HG02798 (cell line): ENCODE measurements around the gene TRAF3.
A peak's percentile ranks its signal among the peaks of the same experiment; 100 is the strongest.

ENCODE experiments used
- ATAC-seq: cut with Tn5 transposase; IDR thresholded peaks from one replicate; pipeline ENCODE4 v1.9.1; 2021; ENCODE audit warnings: mild to moderate bottlenecking; ENCODE audit not compliant: unreplicated experiment, poor library complexity

Gene TRAF3

GRCh38 chr14:102944448-102945330 lies 167.4 kb downstream of the TRAF3 start:
- ATAC-seq = no peak

GRCh38 chr14:102945346-102946130 lies 168.3 kb downstream of the TRAF3 start:
- no peak for ATAC-seq

- ATAC-seq = no peak
Measured at GRCh38 chr14:102947321-102948103, 170.3 kb downstream of the TRAF3 start.

GRCh38 chr14:102948698-102949061 lies 171.4 kb downstream of the TRAF3 start:
- no peak for ATAC-seq

- ATAC-seq = peak; percentile 61
Measured at GRCh38 chr14:102949062-102949800, 172.0 kb downstream of the TRAF3 start.

GRCh38 chr14:102949801-102950451 lies 172.7 kb downstream of the TRAF3 start:
- ATAC-seq = no peak

GRCh38 chr14:102951034-102951433 lies 173.8 kb downstream of the TRAF3 start:
- ATAC-seq = no peak

- ATAC-seq = no peak
Measured at GRCh38 chr14:102951799-102952198, 174.6 kb downstream of the TRAF3 start.

GRCh38 chr14:102952276-102952675 lies 175.0 kb downstream of the TRAF3 start:
- ATAC-seq = no peak

GRCh38 chr14:102953100-102953499 lies 175.9 kb downstream of the TRAF3 start:
- ATAC-seq = no peak

- ATAC-seq = no peak
Measured at GRCh38 chr14:102954081-102954789, 177.0 kb downstream of the TRAF3 start.

- ATAC-seq = no peak
Measured at GRCh38 chr14:102955636-102956408, 178.6 kb downstream of the TRAF3 start.

- no peak for ATAC-seq
Measured at GRCh38 chr14:102957222-102957621, 180.0 kb downstream of the TRAF3 start.

GRCh38 chr14:102958461-102958860 lies 181.2 kb downstream of the TRAF3 start:
- ATAC-seq = no peak
